Measurements from ENCODE around the gene EXOC3L4. TPM values are rescaled to one million over a fixed set of nuclear protein-coding genes. Genes with fewer than 3 reads are reported as not detected.

EXOC3L4 gene
- total RNA-seq, 1 experiment from 2014 or later = not detected

DNA sequence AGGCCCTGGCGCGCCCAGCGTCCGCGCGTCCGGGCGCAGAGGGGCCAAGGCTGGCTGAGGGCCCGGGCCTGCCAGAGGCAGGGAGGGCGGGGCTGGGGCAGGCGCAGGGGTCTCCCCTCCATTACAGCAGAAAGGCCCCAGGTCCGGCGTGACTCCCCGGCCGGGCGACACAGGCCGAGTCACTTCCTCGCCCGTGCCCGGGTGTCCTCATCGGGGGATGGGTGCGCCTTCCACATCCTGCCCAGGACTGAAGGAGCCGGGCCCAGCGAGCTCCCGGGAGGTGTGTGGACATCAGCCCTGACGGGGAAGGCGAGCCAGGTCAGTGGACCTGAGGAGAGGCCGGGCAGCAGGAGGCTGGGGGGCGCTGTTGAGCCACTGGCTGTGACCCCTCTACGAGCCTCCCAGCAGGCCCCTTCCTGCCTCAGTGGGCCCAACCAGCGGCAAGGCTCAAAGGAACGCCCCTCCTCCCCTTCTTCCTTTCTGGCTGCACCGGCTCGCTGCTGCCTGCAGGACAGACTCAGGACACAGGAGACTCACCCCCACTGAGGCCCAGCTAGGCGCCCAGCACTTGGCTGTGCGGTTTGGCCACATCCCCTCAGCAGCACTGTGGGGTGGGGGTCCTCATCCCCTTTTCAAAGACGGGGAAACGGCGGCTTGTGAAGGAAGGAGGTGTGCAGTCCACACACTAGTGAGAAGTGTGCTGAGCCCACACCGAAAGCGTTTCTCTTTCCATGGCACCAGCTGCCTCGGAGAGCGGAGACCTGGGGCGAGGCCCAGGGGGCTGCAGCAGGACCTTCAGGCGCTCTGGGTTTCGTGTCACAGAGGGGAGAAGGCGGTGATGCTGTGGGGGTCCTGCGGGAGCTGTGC is 29.3 kb downstream of the EXOC3L4 start:
- H3K36me3 ChIP-seq (ENCODE audit: insufficient read depth, low read length) = no peaks in the 10 kb centered on the region
- peaks cover 17% of the 10 kb centered on the region for H3K4me1 ChIP-seq (ENCODE audit: low read length)
- H3K9me3 ChIP-seq (ENCODE audit: low read length) = no peaks in the 10 kb centered on the region
- H3K4me2 ChIP-seq (ENCODE audit: low read depth, low read length, poor library complexity, severe bottlenecking) = no peak overlapping the region
- no peak overlapping the region for H3K4me3 ChIP-seq (ENCODE audit: low read length)
- no peaks in the 10 kb centered on the region for H3K9me2 ChIP-seq (replicated peaks; ENCODE audit: insufficient read depth, low read length)
- no peak for DNase-seq
- no peak overlapping the region for H2AFZ ChIP-seq (ENCODE audit: low read length)
- no peaks in the 10 kb centered on the region for H3K27me3 ChIP-seq (ENCODE audit: low read length)
- H3K9ac ChIP-seq (ENCODE audit: low read length) = no peak overlapping the region
- peaks cover 23% of the 10 kb centered on the region for H4K20me1 ChIP-seq (ENCODE audit: insufficient read depth, low read depth, low read length)
- H3K27ac ChIP-seq (ENCODE audit: low read length) = no peak overlapping the region
- H3K79me2 ChIP-seq (ENCODE audit: low read length) = no peaks in the 10 kb centered on the region

DNA sequence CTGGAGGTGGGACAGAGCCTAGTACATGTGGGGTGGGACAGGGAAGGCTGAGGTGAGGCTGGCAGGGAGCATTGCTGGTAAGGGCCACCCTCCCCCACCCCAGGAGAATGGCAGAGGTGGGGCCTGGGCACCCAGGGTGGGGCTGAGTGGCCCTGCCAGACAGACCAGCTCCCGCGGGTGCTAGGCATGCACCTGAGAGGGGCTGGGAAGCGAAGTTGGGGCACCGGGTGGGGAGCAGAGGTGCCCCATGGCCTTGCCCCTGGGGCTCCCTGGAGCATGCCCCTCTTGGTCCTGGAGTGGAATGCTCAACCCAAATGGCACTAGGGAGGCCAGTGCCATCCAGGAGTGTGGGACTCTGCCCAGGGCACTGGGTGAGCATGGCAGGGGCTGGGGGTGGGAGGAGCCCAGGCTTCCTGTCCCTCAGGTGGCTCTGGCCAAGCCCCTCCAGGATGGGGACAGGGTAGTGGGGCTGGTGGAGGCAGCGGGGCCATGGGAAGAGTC is 30.0 kb downstream of the EXOC3L4 start:
- no peaks in the 10 kb centered on the region for H3K9me2 ChIP-seq (replicated peaks; ENCODE audit: insufficient read depth, low read length)
- no peak overlapping the region for H3K4me3 ChIP-seq (ENCODE audit: low read length)
- no peak overlapping the region for H3K4me2 ChIP-seq (ENCODE audit: low read depth, low read length, poor library complexity, severe bottlenecking)
- no peak overlapping the region for H3K9ac ChIP-seq (ENCODE audit: low read length)
- peaks cover 28% of the 10 kb centered on the region for H4K20me1 ChIP-seq (ENCODE audit: insufficient read depth, low read depth, low read length)
- H2AFZ ChIP-seq (ENCODE audit: low read length) = no peak overlapping the region
- H3K27me3 ChIP-seq (ENCODE audit: low read length) = no peaks in the 10 kb centered on the region
- H3K4me1 ChIP-seq (ENCODE audit: low read length) = peaks cover 17% of the 10 kb centered on the region
- no peaks in the 10 kb centered on the region for H3K36me3 ChIP-seq (ENCODE audit: insufficient read depth, low read length)
- H3K79me2 ChIP-seq (ENCODE audit: low read length) = no peaks in the 10 kb centered on the region
- H3K27ac ChIP-seq (ENCODE audit: low read length) = no peak overlapping the region
- DNase-seq = no peak
- H3K9me3 ChIP-seq (ENCODE audit: low read length) = no peaks in the 10 kb centered on the region

DNA sequence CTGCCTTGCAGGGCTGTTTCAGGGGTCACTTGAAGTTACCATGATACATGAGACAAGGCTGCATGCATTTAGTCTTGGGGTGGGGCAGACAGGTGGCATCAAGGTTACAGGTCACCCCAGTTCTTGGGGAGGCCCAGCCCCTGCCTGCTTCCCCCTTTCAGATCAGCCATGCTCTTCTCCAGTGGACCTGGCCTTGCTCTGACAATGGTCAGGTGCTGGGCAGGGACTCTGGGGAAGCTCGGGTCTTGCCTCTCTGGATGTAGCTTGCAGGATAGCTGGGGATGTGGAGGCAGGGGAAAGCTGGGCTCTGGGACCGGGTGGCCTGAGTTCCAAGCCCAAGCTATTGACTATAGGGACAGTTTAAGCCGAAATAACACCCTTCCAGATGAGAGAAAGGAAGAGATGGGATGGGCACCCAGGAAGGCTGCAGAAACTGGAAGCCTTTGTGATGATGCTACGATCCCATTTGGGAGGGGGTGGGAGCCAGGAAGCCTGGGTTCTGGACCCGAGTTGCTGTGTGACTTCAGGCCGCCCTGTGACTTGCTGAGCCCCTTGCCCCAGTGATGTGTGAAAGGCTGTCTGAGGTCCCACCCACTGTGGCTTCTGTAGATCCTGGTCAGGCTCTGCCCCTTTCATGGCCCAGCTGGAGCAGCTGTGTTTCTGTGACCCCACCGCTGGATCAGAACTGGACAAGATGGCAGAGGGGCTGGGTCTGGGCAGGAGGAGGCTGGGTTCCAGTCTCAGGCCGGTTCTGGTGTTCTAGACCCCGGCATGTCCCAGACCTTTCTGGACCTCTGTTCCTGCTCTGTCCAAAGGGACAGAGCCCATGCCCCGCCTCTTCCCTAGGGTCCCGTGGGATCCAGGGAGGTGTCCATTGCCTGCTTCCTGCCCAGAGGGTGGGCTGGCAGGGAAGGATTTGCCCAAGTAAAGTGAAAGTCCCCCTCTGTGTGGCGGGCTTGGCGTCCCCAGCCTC is 30.9 kb downstream of the EXOC3L4 start:
- H3K4me3 ChIP-seq (ENCODE audit: low read length) = no peak overlapping the region
- no peaks in the 10 kb centered on the region for H3K9me2 ChIP-seq (replicated peaks; ENCODE audit: insufficient read depth, low read length)
- H3K4me2 ChIP-seq (ENCODE audit: low read depth, low read length, poor library complexity, severe bottlenecking) = no peak overlapping the region
- H3K4me1 ChIP-seq (ENCODE audit: low read length) = peaks cover 17% of the 10 kb centered on the region
- H3K79me2 ChIP-seq (ENCODE audit: low read length) = no peaks in the 10 kb centered on the region
- H2AFZ ChIP-seq (ENCODE audit: low read length) = no peak overlapping the region
- DNase-seq = no peak
- H3K36me3 ChIP-seq (ENCODE audit: insufficient read depth, low read length) = no peaks in the 10 kb centered on the region
- no peak overlapping the region for H3K27ac ChIP-seq (ENCODE audit: low read length)
- H3K9ac ChIP-seq (ENCODE audit: low read length) = no peak overlapping the region
- no peaks in the 10 kb centered on the region for H3K27me3 ChIP-seq (ENCODE audit: low read length)
- no peaks in the 10 kb centered on the region for H3K9me3 ChIP-seq (ENCODE audit: low read length)
- peaks cover 27% of the 10 kb centered on the region for H4K20me1 ChIP-seq (ENCODE audit: insufficient read depth, low read depth, low read length)

DNA sequence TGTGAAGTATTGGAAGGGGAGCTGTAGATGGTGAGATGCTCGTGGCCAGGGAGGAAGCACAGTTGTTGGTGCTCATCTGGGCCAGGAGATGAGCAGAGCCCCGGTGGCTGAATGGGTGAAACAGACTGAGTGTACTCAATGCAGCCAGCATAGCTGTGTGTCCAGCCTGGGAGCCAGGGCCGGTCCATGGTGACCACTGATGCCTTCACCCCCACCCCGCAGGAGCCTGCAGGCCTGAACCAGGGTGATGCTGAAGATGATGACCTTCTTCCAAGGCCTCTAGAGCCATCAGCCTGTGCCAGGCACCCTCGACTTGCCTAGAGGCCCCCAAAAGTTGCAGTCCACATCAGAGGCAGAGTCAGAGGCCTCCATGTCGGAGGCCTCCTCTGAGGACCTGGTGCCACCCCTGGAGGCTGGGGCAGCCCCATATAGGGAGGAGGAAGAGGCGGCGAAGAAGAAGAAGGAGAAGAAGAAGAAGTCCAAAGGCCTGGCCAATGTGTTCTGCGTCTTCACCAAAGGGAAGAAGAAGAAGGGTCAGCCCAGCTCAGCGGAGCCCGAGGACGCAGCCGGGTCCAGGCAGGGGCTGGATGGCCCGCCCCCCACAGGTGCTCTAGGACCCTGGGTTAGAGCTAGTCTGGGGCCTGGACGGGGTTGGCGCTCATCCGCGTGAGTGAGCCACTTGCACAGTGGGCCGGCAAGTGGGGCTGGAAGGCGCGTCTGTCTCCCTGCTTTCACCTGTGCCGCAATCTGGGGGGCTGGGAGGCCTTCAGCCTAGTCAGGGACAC is 31.8 kb downstream of the EXOC3L4 start:
- Histone ChIP-seq H3K9ac (ENCODE audit: low read length) (no peak overlapping the region), H3K9me2 (replicated peaks; ENCODE audit: insufficient read depth, low read length) (no peaks in the 10 kb centered on the region), H3K4me1 (ENCODE audit: low read length) (peaks cover 17% of the 10 kb centered on the region), H3K27ac (ENCODE audit: low read length) (no peak overlapping the region), H2AFZ (ENCODE audit: low read length) (no peak overlapping the region), H3K36me3 (ENCODE audit: insufficient read depth, low read length) (no peaks in the 10 kb centered on the region), H4K20me1 (ENCODE audit: insufficient read depth, low read depth, low read length) (peaks cover 18% of the 10 kb centered on the region; the same call in 1 of the 2 replicates), H3K27me3 (ENCODE audit: low read length) (no peaks in the 10 kb centered on the region), H3K9me3 (ENCODE audit: low read length) (no peaks in the 10 kb centered on the region), H3K4me3 (ENCODE audit: low read length) (no peak overlapping the region), H3K4me2 (ENCODE audit: low read depth, low read length, poor library complexity, severe bottlenecking) (no peak overlapping the region), H3K79me2 (ENCODE audit: low read length) (no peaks in the 10 kb centered on the region)
- no peak for DNase-seq

DNA sequence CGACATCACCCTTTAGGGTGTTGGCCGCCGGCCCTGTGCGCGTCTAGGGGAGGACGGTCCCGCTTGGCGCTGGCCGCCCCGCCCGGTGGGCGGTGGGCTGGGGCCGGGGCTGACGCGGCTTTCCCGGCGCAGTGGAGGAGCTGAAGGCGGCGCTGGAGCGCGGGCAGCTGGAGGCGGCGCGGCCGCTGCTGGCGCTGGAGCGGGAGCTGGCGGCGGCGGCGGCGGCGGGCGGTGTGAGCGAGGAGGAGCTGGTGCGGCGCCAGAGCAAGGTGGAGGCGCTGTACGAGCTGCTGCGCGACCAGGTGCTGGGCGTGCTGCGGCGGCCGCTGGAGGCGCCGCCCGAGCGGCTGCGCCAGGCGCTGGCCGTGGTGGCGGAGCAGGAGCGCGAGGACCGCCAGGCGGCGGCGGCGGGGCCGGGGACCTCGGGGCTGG is 32.4 kb downstream of the EXOC3L4 start:
- no peak for DNase-seq
- no peaks in the 10 kb centered on the region for H3K36me3 ChIP-seq (ENCODE audit: insufficient read depth, low read length)
- H3K79me2 ChIP-seq (ENCODE audit: low read length) = no peaks in the 10 kb centered on the region
- H3K9me3 ChIP-seq (ENCODE audit: low read length) = no peaks in the 10 kb centered on the region
- H3K4me2 ChIP-seq (ENCODE audit: low read depth, low read length, poor library complexity, severe bottlenecking) = no peak overlapping the region
- peaks cover 16% of the 10 kb centered on the region; the same call in 1 of the 2 replicates for H4K20me1 ChIP-seq (ENCODE audit: insufficient read depth, low read depth, low read length)
- peaks cover 16% of the 10 kb centered on the region for H3K4me1 ChIP-seq (ENCODE audit: low read length)
- no peak overlapping the region for H2AFZ ChIP-seq (ENCODE audit: low read length)
- no peak overlapping the region for H3K27ac ChIP-seq (ENCODE audit: low read length)
- H3K9ac ChIP-seq (ENCODE audit: low read length) = no peak overlapping the region
- H3K4me3 ChIP-seq (ENCODE audit: low read length) = no peak overlapping the region
- no peaks in the 10 kb centered on the region for H3K9me2 ChIP-seq (replicated peaks; ENCODE audit: insufficient read depth, low read length)
- H3K27me3 ChIP-seq (ENCODE audit: low read length) = no peaks in the 10 kb centered on the region

DNA sequence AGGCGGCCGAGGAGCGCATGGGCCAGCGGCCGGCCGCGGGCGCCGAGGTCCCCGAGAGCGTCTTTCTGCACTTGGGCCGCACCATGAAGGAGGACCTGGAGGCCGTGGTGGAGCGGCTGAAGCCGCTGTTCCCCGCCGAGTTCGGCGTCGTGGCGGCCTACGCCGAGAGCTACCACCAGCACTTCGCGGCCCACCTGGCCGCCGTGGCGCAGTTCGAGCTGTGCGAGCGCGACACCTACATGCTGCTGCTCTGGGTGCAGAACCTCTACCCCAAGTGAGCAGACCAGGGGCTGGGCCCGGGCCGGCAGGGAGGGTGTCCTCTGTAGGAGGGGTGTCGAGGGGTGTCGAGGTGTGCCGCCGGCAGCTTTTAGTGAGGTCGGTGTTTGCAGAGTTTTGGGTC is 32.8 kb downstream of the EXOC3L4 start:
- no peak for DNase-seq
- no peaks in the 10 kb centered on the region for H3K9me3 ChIP-seq (ENCODE audit: low read length)
- no peak overlapping the region for H3K27ac ChIP-seq (ENCODE audit: low read length)
- H3K4me2 ChIP-seq (ENCODE audit: low read depth, low read length, poor library complexity, severe bottlenecking) = no peak overlapping the region
- peaks cover 11% of the 10 kb centered on the region for H3K4me1 ChIP-seq (ENCODE audit: low read length)
- no peaks in the 10 kb centered on the region for H3K27me3 ChIP-seq (ENCODE audit: low read length)
- H3K79me2 ChIP-seq (ENCODE audit: low read length) = no peaks in the 10 kb centered on the region
- H3K36me3 ChIP-seq (ENCODE audit: insufficient read depth, low read length) = no peaks in the 10 kb centered on the region
- H3K9me2 ChIP-seq (replicated peaks; ENCODE audit: insufficient read depth, low read length) = no peaks in the 10 kb centered on the region
- no peak overlapping the region for H2AFZ ChIP-seq (ENCODE audit: low read length)
- H3K9ac ChIP-seq (ENCODE audit: low read length) = no peak overlapping the region
- peaks cover 15% of the 10 kb centered on the region; the same call in 1 of the 2 replicates for H4K20me1 ChIP-seq (ENCODE audit: insufficient read depth, low read depth, low read length)
- no peak overlapping the region for H3K4me3 ChIP-seq (ENCODE audit: low read length)

DNA sequence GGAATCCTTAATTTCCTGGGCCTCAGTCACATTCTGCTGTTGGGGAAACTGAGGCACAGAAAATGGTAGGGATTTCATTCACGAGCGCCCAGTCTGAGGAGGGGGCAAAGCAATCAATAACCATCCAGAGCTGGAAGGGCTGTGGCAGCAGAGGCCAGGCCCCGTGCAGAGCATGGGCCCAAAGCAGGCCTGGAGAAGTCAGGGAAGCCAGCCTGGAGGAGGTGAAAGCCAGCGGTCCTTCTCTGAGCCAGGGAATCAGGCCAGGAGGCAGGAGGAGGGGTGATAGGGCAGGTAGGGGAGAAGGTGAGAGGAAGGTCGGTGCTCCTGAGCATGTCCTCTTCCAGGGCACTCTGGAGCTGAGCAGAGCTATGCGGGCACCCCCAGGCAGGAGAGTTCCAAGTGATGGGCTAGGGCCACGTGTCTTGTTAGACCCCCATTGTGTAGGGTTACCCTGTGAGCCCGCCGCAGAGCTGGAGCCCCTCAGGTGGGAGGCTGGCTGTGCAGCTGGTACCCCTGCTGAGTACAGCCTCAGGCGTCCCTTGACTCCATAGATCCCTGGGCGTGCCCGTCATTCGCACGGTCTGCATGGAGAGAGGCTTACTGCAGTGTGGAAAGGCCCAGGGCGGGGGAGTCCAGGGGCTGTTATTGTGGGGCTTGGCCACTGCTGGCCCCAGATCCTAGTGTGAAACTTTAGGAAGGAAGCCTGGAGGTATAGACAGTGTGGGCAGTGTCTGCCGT is 33.5 kb downstream of the EXOC3L4 start:
- H3K27me3 ChIP-seq (ENCODE audit: low read length) = no peaks in the 10 kb centered on the region
- no peak overlapping the region for H3K27ac ChIP-seq (ENCODE audit: low read length)
- peaks cover 11% of the 10 kb centered on the region; the same call in 1 of the 2 replicates for H4K20me1 ChIP-seq (ENCODE audit: insufficient read depth, low read depth, low read length)
- no peaks in the 10 kb centered on the region for H3K9me2 ChIP-seq (replicated peaks; ENCODE audit: insufficient read depth, low read length)
- peaks cover 4% of the 10 kb centered on the region for H3K4me1 ChIP-seq (ENCODE audit: low read length)
- no peak overlapping the region for H3K4me2 ChIP-seq (ENCODE audit: low read depth, low read length, poor library complexity, severe bottlenecking)
- H3K9ac ChIP-seq (ENCODE audit: low read length) = no peak overlapping the region
- H2AFZ ChIP-seq (ENCODE audit: low read length) = no peak overlapping the region
- H3K4me3 ChIP-seq (ENCODE audit: low read length) = no peak overlapping the region
- H3K79me2 ChIP-seq (ENCODE audit: low read length) = no peaks in the 10 kb centered on the region
- DNase-seq = no peak
- no peaks in the 10 kb centered on the region for H3K36me3 ChIP-seq (ENCODE audit: insufficient read depth, low read length)
- H3K9me3 ChIP-seq (ENCODE audit: low read length) = no peaks in the 10 kb centered on the region
